Esophagus squamous epithelium (tissue), 5 donors: ENCODE measurements around the gene TRPC4. TPM values are rescaled to one million over a fixed set of nuclear protein-coding genes. Genes with fewer than 3 reads are reported as not detected.
A peak's percentile ranks its signal among the peaks of the same experiment; 100 is the strongest.

ENCODE experiments used
- DNase-seq: peaks from one replicate; lab custom pipeline; 2025; lab: John Stamatoyannopoulos, UW
- H3K27ac ChIP-seq, 4 donors: fragments of 200-600 bp; sonication (generic); one replicate each; pipeline ENCODE4 v1.5.1; 2016 to 2019; ENCODE audit warnings: mild to moderate bottlenecking in 1 of 4
- H3K27me3 ChIP-seq, 4 donors: fragments of 200-600 bp; sonication (generic); 1 replicate in 3 of 4; 2 replicates in 1 of 4; pipeline versions ENCODE4 v1.5.1 to v1.6.0; 2017 to 2021; ENCODE audit warnings: antibody characterized with exemption in 1 of 4
- H3K36me3 ChIP-seq, 3 donors: fragments of 200-600 bp; sonication (generic); one replicate each; pipeline ENCODE4 v1.5.1; 2016 to 2019
- H3K4me1 ChIP-seq, 3 donors: fragments of 200-600 bp; sonication (generic); one replicate each; pipeline ENCODE4 v1.5.1; 2017 to 2019
- H3K4me3 ChIP-seq, 4 donors: fragments of 200-600 bp; sonication (generic); 1 replicate in 3 of 4; 2 replicates in 1 of 4; pipeline ENCODE4 v1.5.1; 2016 to 2019; ENCODE audit warnings: mild to moderate bottlenecking in 2 of 4, moderate library complexity in 1 of 4
- H3K9me3 ChIP-seq, 3 donors: fragments of 200-600 bp; sonication (generic); one replicate each; pipeline ENCODE4 v1.5.1; 2016 to 2019
- CTCF ChIP-seq, 6 experiments: fragments of 450-650 bp in 4 of 6; fragments of 200-600 bp in 2 of 6; sonication (generic) in 2 of 6; IDR thresholded peaks; one replicate each; pipeline ENCODE4 v1.5.1; 2016 to 2019; ENCODE audit warnings: antibody characterized with exemption in 6 of 6, mild to moderate bottlenecking in 4 of 6, moderate library complexity in 4 of 6
- POLR2A ChIP-seq, 4 donors: fragments of 450-650 bp; IDR thresholded peaks; one replicate each; pipeline ENCODE4 v1.6.1; 2017; ENCODE audit warnings: antibody characterized with exemption in 4 of 4, mild to moderate bottlenecking in 4 of 4, moderate library complexity in 3 of 4
- WGBS, 2 donors: methylation state at CpG; one replicate each; pipeline ENCODE4 v1.1.5; 2018; 5-methylcytosine and 5-hydroxymethylcytosine counted together
- intact Hi-C: fragments of 100-400 bp; cut with DNase I; formaldehyde crosslinking; loops from one replicate; pipeline ENCODE4 v1.15.0; 2022
- total RNA-seq, 4 donors: library from RNA; depleted of rRNA; stranded (reverse); fragments of >200 nt; gene quantifications; one replicate each; pipeline ENCODE4 v1.1.0, GENCODE V29; 2016
- donor health status: DM: yes; HTN: yes; CAD: no.

Gene TRPC4
- total RNA-seq, 4 donors from 2014 or later, result 0.09 to 0.19 (median 0.13) TPM; not detected in 1

GRCh38 chr13:37701972-37702371, 167.6 kb downstream of the TRPC4 start:
- no peaks in the 10 kb centered on the region for H3K27me3 ChIP-seq
- peak overlapping the region in 1 of 4 donors; percentile 14 for H3K27ac ChIP-seq
- no peak for DNase-seq
- intact Hi-C loops, result no loop called here
- H3K9me3 ChIP-seq, result no peaks in the 10 kb centered on the region
- TF ChIP-seq POLR2A (IDR thresholded peaks at IDR 0.05) (no peak), CTCF (IDR thresholded peaks at IDR 0.05) (no peak)
- no peak overlapping the region for H3K4me3 ChIP-seq
- WGBS, 2 donors, result 44 to 52% methylated on average over 4 of the region's 4 CpGs
- no peaks in the 10 kb centered on the region for H3K36me3 ChIP-seq
- H3K4me1 ChIP-seq, result no peaks in the 10 kb centered on the region

- no peaks in the 10 kb centered on the region for H3K27me3 ChIP-seq
- TF ChIP-seq CTCF (IDR thresholded peaks at IDR 0.05), result no peak
- TF ChIP-seq POLR2A (IDR thresholded peaks at IDR 0.05), result no peak
- no peaks in the 10 kb centered on the region for H3K9me3 ChIP-seq
- peak overlapping the region in 1 of 4 donors; percentile 14 for H3K27ac ChIP-seq
- H3K36me3 ChIP-seq, result no peaks in the 10 kb centered on the region
- WGBS, 2 donors, result 37 to 41% methylated on average over 4 of the region's 4 CpGs
- no peaks in the 10 kb centered on the region for H3K4me1 ChIP-seq
- H3K4me3 ChIP-seq, result no peak overlapping the region
- no peak for DNase-seq
- intact Hi-C loops, result no loop called here
These were observed 168.3 kb downstream of the TRPC4 start for GRCh38 chr13:37701306-37701705.

- no peaks in the 10 kb centered on the region for H3K4me1 ChIP-seq
- no peak overlapping the region for H3K4me3 ChIP-seq
- intact Hi-C loops, result no loop called here
- TF ChIP-seq CTCF (IDR thresholded peaks at IDR 0.05), result no peak
- TF ChIP-seq POLR2A (IDR thresholded peaks at IDR 0.05), result no peak
- no peak for DNase-seq
- WGBS, 2 donors, result 55 to 61% methylated on average over 2 of the region's 2 CpGs
- H3K36me3 ChIP-seq, result no peaks in the 10 kb centered on the region
- no peaks in the 10 kb centered on the region for H3K27me3 ChIP-seq
- H3K9me3 ChIP-seq, result no peaks in the 10 kb centered on the region
- no peak overlapping the region for H3K27ac ChIP-seq
These were observed 168.7 kb downstream of the TRPC4 start for GRCh38 chr13:37700887-37701286.

- 81 to 88% methylated on average over 3 of the region's 3 CpGs for WGBS, 2 donors
- no peak overlapping the region for H3K27ac ChIP-seq
- intact Hi-C loops, result no loop called here
- DNase-seq, result no peak
- no peaks in the 10 kb centered on the region for H3K9me3 ChIP-seq
- no peak overlapping the region for H3K4me3 ChIP-seq
- no peaks in the 10 kb centered on the region for H3K27me3 ChIP-seq
- TF ChIP-seq CTCF (IDR thresholded peaks at IDR 0.05) (no peak), POLR2A (IDR thresholded peaks at IDR 0.05) (no peak)
- no peaks in the 10 kb centered on the region for H3K36me3 ChIP-seq
- H3K4me1 ChIP-seq, result no peaks in the 10 kb centered on the region
These were observed 174.4 kb downstream of the TRPC4 start for GRCh38 chr13:37695200-37695599.

DNA sequence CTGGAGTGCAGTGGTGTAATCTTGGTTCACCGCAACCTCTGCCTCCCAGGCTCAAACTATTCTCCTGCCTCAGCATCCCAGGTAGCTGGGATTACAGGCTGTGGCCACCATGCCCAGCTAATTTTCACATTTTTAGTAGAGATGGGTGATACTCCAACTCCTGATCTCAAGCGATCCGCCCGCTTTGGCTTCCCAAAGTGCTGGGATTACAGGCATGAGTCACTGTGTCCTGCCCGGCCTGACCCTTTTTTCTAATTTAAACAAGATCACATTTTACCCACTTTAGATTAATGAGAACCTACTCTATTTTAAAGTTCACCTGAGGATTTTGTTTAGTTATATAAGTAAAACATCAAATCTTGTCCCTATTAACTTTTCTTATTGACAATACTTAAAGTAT, 179.2 kb downstream of the TRPC4 start:
- Histone ChIP-seq H3K9me3 (no peaks in the 10 kb centered on the region), H3K4me1 (no peaks in the 10 kb centered on the region), H3K27me3 (no peaks in the 10 kb centered on the region), H3K27ac (no peak overlapping the region), H3K4me3 (no peak overlapping the region), H3K36me3 (no peaks in the 10 kb centered on the region)
- WGBS, 2 donors, result 63 to 88% methylated on average over 5 of the region's 5 CpGs
- intact Hi-C loops, result no loop called here
- no peak for TF ChIP-seq POLR2A (IDR thresholded peaks at IDR 0.05)
- TF ChIP-seq CTCF (IDR thresholded peaks at IDR 0.05), result no peak
- no peak for DNase-seq
